ENCODE results near the gene PRND. TPM values are rescaled to one million over a fixed set of nuclear protein-coding genes. Genes with fewer than 3 reads are reported as not detected.
A peak's percentile ranks its signal among the peaks of the same experiment; 100 is the strongest.

The PRND gene, protein sequence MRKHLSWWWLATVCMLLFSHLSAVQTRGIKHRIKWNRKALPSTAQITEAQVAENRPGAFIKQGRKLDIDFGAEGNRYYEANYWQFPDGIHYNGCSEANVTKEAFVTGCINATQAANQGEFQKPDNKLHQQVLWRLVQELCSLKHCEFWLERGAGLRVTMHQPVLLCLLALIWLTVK
- 0.04 TPM in 1 of 2 replicates, not detected in the other for total RNA-seq (2021)
- long read RNA-seq: 0 reads

- no peak within 1 kb of the TSS for H3K14ac ChIP-seq (ENCODE audit: insufficient read depth, low read length)
- no peak within 1 kb of the TSS for H2BK5ac ChIP-seq (ENCODE audit: insufficient read length, low read length)
- no CpG with 5 or more reads among the region's 8 CpGs for WGBS (ENCODE audit: extremely low coverage, insufficient read length, low lambda C conversion rate)
- H3K23me2 ChIP-seq (ENCODE audit: insufficient read length, low read depth, low read length, poor library complexity, severe bottlenecking): no peaks in the 10 kb centered on the region
- H2BK15ac ChIP-seq (ENCODE audit: low read depth, low read length): no peak within 1 kb of the TSS
- H3T11ph ChIP-seq (ENCODE audit: low read length): no peak within 1 kb of the TSS
- no peak within 1 kb of the TSS for H3K56ac ChIP-seq (ENCODE audit: insufficient read length, low read depth, low read length)
- no peaks in the 10 kb centered on the region for H3K79me2 ChIP-seq (ENCODE audit: insufficient read depth, low read length)
- no peaks in the 10 kb centered on the region for H3K9me3 ChIP-seq (ENCODE audit: control insufficient read depth, low read depth, low read length)
- H2AFZ ChIP-seq (ENCODE audit: low read length): peak within 1 kb of the TSS; percentile 58
- H4K5ac ChIP-seq (ENCODE audit: insufficient read length, low read depth, low read length): no peak within 1 kb of the TSS
- H3K23ac ChIP-seq (ENCODE audit: insufficient read length, low read depth, low read length): no peak within 1 kb of the TSS
- peak within 1 kb of the TSS in 1 of 3 experiments; percentile 68; a peak in 2 of 7 replicates for H3K27ac Mint-ChIP-seq
- peaks cover 8% of the 10 kb centered on the region for H3K27me3 Mint-ChIP-seq (ENCODE audit: low read depth)
- no peak for TF ChIP-seq CTCF (conservative IDR thresholded peaks at IDR 0.05)
- peak within 1 kb of the TSS; percentile 15 to 45; a peak in 4 of 5 replicates for H3K4me3 Mint-ChIP-seq
- no peak within 1 kb of the TSS for H3K9ac ChIP-seq (ENCODE audit: extremely low read depth, insufficient read length, low read length)
- DNase-seq: no peak
- no peak within 1 kb of the TSS for H4K91ac ChIP-seq (ENCODE audit: insufficient read length, low read depth, low read length)
- no peak within 1 kb of the TSS for H2BK12ac ChIP-seq (ENCODE audit: insufficient read length, low read depth, low read length)
- H4K8ac ChIP-seq (replicated peaks; ENCODE audit: insufficient read length, low read depth, low read length): no peak within 1 kb of the TSS
- no peak within 1 kb of the TSS for H3K27ac ChIP-seq (ENCODE audit: insufficient read length, low read depth, low read length)
- H2BK120ac ChIP-seq (ENCODE audit: low read depth, low read length, poor library complexity, severe bottlenecking): no peak within 1 kb of the TSS
- no peaks in the 10 kb centered on the region; a peak in 1 of 7 replicates for H3K36me3 Mint-ChIP-seq (ENCODE audit: insufficient read depth in 1 of 3, low read depth in 3 of 3)
- H3K4ac ChIP-seq (ENCODE audit: low read depth, low read length): no peak within 1 kb of the TSS
- no peak within 1 kb of the TSS for H2AK5ac ChIP-seq (ENCODE audit: insufficient read length, low read length)
- H3K18ac ChIP-seq (ENCODE audit: insufficient read length, low read depth, low read length): peak within 1 kb of the TSS; percentile 62
- H3K4me2 ChIP-seq (ENCODE audit: insufficient read depth, insufficient read length, low read length): peak within 1 kb of the TSS; percentile 41
- H3K4me1 ChIP-seq (ENCODE audit: insufficient read depth, low read length): no peaks in the 10 kb centered on the region
- H2BK20ac ChIP-seq (ENCODE audit: low read depth, low read length, poor library complexity, severe bottlenecking): no peak within 1 kb of the TSS
- peaks cover 0 to 3% of the 10 kb centered on the region in 2 experiments; a peak in 1 of 5 replicates for H3K9me3 Mint-ChIP-seq
- H3K79me1 ChIP-seq (ENCODE audit: insufficient read depth, low read depth, low read length, poor library complexity, severe bottlenecking): no peaks in the 10 kb centered on the region
- H4K20me1 ChIP-seq (ENCODE audit: control insufficient read depth, insufficient read depth, insufficient read length): no peaks in the 10 kb centered on the region
- H3K4me1 Mint-ChIP-seq: peaks cover 19 to 27% of the 10 kb centered on the region in 2 experiments
- no peaks in the 10 kb centered on the region for H3K27me3 ChIP-seq (ENCODE audit: insufficient read depth, low read length)
These were observed at the start of gene PRND for GRCh38 chr20:4721719-4722118. TSS of gene PRND (plus strand) at chr20:4721909. CDS start at chr20:4724552, 2,643 bp downstream.
